ENCODE measurements around the gene MAD1L1.

Gene MAD1L1

DNA sequence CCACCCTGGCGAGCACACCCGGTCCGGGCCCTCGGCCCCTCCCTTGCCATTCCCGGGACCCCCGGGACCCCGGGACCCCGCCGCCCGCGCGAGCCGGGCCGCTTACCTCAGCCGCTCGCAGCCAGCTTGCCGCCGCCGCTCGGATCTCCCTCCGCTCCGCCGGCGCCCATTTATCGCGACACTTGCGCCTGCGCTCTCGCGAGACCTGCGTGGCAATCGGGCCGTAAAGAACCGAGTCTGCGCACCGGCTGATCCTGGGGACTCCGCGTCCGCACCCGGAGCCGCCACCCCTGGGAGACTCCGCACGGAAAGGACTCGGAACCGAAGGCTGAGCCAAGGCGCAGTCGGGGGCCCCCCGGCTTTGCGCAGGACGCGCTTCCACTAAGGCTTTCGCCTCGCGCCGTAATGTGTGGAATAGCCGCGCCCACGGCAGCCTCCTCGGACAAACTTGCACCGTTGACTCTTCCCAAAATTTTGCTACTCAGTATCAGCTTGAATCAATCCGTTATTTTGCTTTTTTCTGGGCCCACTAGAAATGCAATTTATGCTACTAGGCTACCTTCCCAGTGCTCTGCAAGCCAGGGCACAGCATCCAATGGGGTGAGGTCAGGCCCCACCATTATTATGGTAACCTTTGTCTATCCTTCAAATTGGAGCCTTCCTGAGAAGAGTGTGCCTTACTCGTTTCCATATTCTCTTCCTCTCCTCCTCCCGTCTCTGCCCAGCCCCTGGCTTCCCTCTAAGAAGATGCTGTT is at the start of gene MAD1L1:
Gene MAD1L1 (minus strand): TSS at position 180 of the 755 bp plus-strand sequence. CDS start 2,812 bp downstream, outside the sequence.
- DNase-seq (ENCODE audit: low spot score) = peak; percentile 97

- DNase-seq (ENCODE audit: low spot score) = peak; percentile 15
Observed at GRCh38 chr7:2282185-2282751, 49.5 kb upstream of the MAD1L1 start.

GRCh38 chr7:2281541-2281940 is 48.8 kb upstream of the MAD1L1 start:
- DNase-seq (ENCODE audit: low spot score) = peak; percentile 68

GRCh38 chr7:2280424-2280823 is 47.7 kb upstream of the MAD1L1 start:
- no peak for DNase-seq (ENCODE audit: low spot score)

GRCh38 chr7:2279896-2280295 is 47.2 kb upstream of the MAD1L1 start:
- DNase-seq (ENCODE audit: low spot score) = no peak

GRCh38 chr7:2278026-2278425 is 45.3 kb upstream of the MAD1L1 start:
- DNase-seq (ENCODE audit: low spot score) = no peak

DNA sequence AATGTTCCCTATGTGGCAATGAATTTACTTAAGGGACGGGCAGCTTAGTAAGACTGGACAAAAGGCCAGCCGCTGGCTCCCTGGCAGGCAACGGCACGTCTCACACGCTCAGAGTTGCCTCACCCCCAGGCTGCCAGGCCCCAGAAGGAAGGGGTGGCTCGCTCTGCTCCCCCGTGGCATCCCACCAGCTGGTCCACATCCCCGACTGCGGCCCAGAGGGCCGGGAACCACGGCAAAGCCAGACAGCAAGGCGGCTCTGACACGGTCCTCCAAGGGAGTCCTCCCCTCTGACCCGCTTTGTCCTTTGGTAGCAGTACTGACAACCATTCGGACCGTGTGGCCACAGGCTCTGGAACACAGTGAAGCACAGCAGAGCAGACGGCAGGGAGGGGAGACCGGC is 43.4 kb upstream of the MAD1L1 start:
- DNase-seq (ENCODE audit: low spot score) = no peak

GRCh38 chr7:2275101-2275500 is 42.4 kb upstream of the MAD1L1 start:
- DNase-seq (ENCODE audit: low spot score) = no peak

DNA sequence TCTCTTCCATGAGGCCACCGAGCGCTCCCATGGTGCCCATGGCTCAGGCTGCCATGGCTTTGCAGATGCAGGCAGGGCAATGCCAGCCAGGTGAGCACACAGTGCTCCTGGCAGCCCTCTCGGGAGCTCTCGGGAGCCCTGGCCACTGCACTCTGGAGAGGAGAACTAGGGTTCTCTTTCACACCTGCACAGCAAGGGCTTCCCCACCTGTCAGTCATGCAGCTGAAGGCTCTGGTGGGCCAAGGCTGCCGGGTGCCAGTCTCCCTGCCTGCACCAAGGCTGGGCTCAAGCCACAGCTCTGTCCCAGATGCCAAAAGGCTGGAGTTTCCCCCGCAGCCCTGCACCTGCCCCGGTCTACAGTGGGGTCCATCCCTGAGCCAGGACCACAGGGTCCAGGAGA is 41.9 kb upstream of the MAD1L1 start:
- DNase-seq (ENCODE audit: low spot score) = no peak

- DNase-seq (ENCODE audit: low spot score) = no peak
Observed at GRCh38 chr7:2273866-2274265, 41.1 kb upstream of the MAD1L1 start.

- DNase-seq (ENCODE audit: low spot score) = no peak
Observed at GRCh38 chr7:2272031-2272430, 39.3 kb upstream of the MAD1L1 start.

DNA sequence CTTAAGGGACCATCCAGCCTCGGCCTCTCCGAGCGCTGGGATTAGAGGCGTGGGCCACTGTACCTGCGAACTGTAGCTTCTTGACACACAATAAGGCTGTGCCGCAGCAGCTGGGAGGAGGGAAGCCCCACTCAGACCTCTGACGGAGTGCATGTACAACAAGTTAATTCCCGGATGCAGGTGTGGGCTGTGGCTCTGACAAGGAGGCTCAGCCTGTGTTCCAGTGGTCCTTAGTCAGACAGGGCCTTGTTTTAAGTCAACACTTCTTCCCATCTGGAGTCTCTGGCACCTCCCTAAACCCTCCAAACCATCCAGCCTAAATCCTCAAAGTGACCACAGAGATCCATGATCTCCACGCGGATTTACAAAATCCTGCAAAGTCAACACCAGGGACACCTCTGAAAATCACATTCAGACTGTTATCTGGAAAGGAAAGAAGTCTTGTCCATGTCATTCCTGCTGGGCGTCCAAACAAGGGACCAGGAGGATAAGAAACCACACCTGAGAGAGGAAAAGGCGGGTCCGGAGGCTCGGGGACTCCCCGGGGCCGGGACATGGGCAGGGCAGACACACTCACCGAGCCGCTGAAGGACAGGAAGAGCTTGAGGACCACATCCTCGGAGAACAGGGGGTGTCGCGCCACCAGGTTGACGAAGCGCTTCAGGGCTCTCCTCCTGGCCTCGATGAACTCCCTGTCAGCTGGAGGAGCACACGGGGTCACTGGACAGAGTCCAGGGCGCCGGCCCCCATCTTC is 38.7 kb upstream of the MAD1L1 start:
- DNase-seq (ENCODE audit: low spot score) = no peak

DNA sequence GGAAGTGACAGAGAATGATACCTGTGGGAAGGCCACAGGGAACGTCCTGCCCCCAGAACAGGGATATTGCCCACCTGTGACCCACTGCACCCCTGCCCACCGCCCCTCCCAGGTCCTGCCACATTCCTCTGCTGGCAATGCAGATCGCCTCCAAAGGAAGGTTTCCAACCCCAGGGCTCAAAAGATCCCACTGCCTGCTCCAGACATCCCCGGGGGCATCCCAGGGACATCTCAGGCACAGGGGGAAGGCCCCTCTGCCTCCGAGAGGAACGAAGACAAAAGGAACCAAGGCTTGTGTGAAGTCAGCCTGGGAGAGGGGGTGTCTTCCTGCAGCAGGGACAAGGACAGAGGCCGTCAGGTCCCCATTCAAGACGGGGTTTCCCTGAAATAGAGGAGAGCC is 37.8 kb upstream of the MAD1L1 start:
- no peak for DNase-seq (ENCODE audit: low spot score)

GRCh38 chr7:2269991-2270460 is 37.3 kb upstream of the MAD1L1 start:
- DNase-seq (ENCODE audit: low spot score) = no peak

- DNase-seq (ENCODE audit: low spot score) = peak; percentile 62
Observed at GRCh38 chr7:2269089-2269990, 36.6 kb upstream of the MAD1L1 start.

DNA sequence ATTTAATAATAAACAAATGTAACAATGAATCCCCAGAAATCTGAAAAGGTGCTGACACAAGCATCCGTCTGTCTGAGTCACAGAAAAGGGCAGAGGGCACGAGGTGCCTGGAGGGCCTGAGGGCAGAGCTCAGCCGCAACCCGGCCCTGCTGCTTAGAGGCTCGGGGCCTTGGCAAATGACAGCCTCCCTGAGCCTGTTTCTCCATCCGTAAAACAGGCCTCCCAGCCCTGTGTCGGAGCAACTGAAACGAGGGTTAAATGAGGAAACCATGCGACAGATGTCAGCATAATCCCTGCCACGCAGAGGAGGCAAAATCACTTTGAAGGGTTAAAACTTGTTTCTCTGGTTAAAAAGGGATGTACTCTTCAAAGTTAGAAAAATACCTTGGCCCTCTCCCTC is 34.2 kb upstream of the MAD1L1 start:
- peak; percentile 60 for DNase-seq (ENCODE audit: low spot score)

GRCh38 chr7:2264158-2264557 is 31.4 kb upstream of the MAD1L1 start:
- no peak for DNase-seq (ENCODE audit: low spot score)

DNA sequence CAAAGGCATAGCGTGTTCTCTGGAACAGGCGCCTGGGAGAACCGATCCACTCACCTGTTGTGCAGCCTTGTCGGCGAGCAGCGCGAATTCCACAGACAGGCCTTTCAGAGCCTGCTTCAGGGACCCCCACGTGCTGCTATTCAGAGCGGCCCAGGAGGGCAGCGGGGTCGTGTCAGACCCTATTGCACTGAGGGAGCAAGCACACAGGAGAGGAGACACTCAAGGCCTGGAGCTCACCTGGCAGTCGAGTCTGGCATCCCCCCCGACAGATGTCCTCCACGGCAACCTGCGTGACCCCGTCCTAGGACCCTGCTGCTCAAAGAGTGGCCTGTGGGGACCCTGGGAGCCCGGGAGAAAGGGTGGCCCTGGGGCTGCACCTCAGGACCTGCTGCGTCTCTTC is 30.4 kb upstream of the MAD1L1 start:
- DNase-seq (ENCODE audit: low spot score) = no peak

DNA sequence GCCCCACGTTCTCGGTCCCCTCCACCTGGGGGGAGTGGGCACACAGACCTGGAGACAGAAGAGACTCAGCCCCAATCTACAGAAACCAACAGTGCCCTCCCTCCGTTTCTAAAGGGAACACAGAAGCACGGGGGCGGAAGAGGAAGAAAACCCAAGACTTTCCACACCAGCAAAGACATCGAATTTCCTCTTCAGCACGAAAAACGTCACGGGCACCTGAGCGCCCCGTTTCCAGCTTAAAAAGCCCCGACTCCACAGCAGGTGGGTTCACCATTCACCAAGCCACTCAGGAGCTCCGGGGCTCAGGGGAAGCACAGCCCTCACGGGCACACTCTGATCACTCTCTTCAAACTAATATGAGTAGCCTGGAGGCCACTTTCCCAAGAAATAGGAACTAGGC is 28.9 kb upstream of the MAD1L1 start:
- no peak for DNase-seq (ENCODE audit: low spot score)

DNA sequence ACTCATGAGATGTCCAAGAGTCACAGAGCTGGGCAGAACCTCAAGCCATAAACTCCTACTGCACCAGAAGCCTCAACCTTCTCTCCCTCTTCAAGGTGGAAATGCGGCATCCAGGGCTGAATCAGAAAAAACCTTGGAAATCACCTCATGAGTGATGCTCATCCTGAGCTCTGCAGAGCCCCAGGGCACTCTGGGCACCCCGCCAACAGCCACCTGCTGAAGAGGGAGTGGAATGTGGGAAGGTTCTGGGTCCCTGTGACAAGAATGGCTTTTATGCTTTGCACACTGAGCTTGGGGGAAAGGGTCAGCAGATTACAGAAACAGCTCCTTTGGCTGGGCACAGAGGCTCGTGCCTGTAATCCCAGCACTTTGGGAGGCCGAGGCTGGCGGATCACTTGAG is 28.1 kb upstream of the MAD1L1 start:
- no peak for DNase-seq (ENCODE audit: low spot score)

DNA sequence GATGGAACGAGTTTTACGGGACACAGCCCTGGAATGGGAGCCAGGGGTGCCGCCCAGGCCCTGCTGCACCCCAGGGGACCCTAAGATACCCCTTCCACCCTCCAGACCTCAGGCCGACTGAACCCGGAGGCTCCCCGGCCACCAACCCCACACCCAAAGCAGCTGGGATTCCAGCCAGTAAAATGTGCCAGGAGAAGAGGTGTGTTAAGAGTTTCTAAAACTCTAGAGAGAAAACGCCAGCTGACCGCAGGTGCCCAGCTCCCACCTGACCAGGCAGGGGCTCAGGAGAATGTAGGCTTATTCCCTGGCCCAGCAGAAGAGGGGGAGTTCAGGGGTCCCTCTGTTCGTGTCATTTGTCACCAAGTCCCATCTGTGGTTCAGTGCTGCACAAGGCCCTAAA is 26.7 kb upstream of the MAD1L1 start:
- DNase-seq (ENCODE audit: low spot score) = no peak

Measured in AG08395 (cell line).